Coronary artery (tissue), 2 donors: ENCODE measurements around the gene KPNA3.

Experiments
- DNase-seq: peaks from one replicate; pipeline ENCODE4 v3.0.0-alpha.2; 2017; ENCODE audit warnings: low spot score
- H3K27ac ChIP-seq, 2 donors: fragments of 200-600 bp; sonication (generic); one replicate each; pipeline ENCODE4 v1.5.1; 2016 to 2019
- H3K4me3 ChIP-seq: fragments of 200-600 bp; sonication (generic); 2 replicates; pipeline ENCODE4 v1.5.1; 2016; ENCODE audit warnings: mild to moderate bottlenecking, moderate library complexity
- CTCF ChIP-seq: fragments of 200-600 bp; sonication (generic); IDR thresholded peaks from one replicate; pipeline ENCODE4 v1.5.1; 2019; ENCODE audit warnings: antibody characterized with exemption

Gene KPNA3

GRCh38 chr13:49694446-49694845 lies 98.0 kb downstream of the KPNA3 start:
- no peak for DNase-seq
- TF ChIP-seq CTCF = no peak
- no peak overlapping the region for H3K4me3 ChIP-seq

GRCh38 chr13:49693877-49694276 lies 98.6 kb downstream of the KPNA3 start:
- Histone ChIP-seq H3K4me3 (no peak overlapping the region), H3K27ac (no peak overlapping the region)
- TF ChIP-seq CTCF = no peak
- no peak for DNase-seq

More at GRCh38 chr13:49694446-49694845, 98.0 kb downstream of the KPNA3 start:
- H3K27ac ChIP-seq = no peak overlapping the region

DNA sequence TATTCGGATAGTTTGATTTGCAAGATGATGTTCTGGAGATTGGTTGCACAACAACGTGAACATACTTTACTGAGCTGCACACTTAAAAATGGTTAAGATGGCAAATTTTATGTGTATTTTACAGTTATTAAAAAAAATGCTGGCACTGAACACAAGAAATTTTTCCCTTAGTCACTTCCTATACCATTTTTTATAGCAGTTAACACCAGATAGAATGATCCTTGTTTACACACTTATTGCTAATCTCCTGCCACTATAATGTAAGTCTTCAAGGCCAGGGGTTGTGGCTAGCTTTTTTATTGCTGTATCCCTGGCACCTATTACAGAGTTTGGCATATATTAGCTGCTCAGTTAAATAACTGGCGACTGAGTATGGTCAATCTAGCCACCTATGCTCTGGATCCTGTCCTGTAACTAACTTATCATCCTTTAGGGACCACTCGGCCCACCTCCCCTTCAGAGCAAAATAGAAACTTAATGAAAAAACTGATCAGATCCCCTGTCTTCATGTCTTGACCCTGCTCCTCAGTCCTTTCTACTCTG lies 99.2 kb downstream of the KPNA3 start:
- no peak overlapping the region for H3K27ac ChIP-seq
- no peak for TF ChIP-seq CTCF
- no peak overlapping the region for H3K4me3 ChIP-seq
- DNase-seq = no peak

- peak; percentile 92 for DNase-seq
- peak within 1 kb of the TSS; percentile 78 to 89 for H3K27ac ChIP-seq
- no peak for TF ChIP-seq CTCF
- peak within 1 kb of the TSS; percentile 97 for H3K4me3 ChIP-seq
These were observed 101.3 kb downstream of the KPNA3 start, which contains the start of gene EBPL for GRCh38 chr13:49690995-49691784. Gene EBPL, minus strand, starts transcription at chr13:49691486. Its CDS starts 62 bp downstream, at chr13:49691424.

- no peak for TF ChIP-seq CTCF
- DNase-seq = no peak
- Histone ChIP-seq H3K27ac (peak overlapping the region; percentile 78 to 89), H3K4me3 (peak overlapping the region; percentile 97)
These were observed 102.1 kb downstream of the KPNA3 start for GRCh38 chr13:49690133-49690994.

DNA sequence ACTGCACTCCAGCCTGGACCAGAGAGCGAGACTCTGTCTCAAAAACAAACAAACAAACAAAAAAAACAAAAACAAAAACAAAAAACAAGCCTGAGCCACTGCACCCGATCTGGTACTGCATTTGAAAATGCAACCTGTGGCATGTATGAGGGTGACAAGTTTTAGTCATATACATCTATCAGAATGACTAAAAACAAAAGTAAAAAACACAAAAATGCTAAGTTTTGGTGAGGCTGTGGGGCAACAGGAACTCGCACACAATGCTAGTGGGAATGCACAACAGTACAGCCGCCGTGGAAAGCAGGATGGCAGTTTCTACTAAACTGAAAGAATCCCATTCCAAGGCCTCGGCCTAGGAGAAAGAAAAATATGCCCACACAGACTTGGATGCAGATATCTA lies 109.0 kb downstream of the KPNA3 start:
- no peak overlapping the region for H3K27ac ChIP-seq
- H3K4me3 ChIP-seq = no peak overlapping the region
- no peak for DNase-seq
- TF ChIP-seq CTCF = no peak
